ENCODE measurements around the gene GRAMD2A.
A peak's percentile ranks its signal among the peaks of the same experiment; 100 is the strongest.

Gene GRAMD2A

GRCh38 chr15:72146934-72147333 is 50.7 kb downstream of the GRAMD2A start:
- no peak for DNase-seq (ENCODE audit: low read depth)
- H3K4me3 ChIP-seq (ENCODE audit: low read depth, low read length), result no peak overlapping the region

GRCh38 chr15:72146221-72146620 is 51.4 kb downstream of the GRAMD2A start:
- H3K4me3 ChIP-seq (ENCODE audit: low read depth, low read length), result no peak overlapping the region
- DNase-seq (ENCODE audit: low read depth), result no peak

GRCh38 chr15:72141171-72142084 is 56.2 kb downstream of the GRAMD2A start:
- no peak overlapping the region for H3K4me3 ChIP-seq (ENCODE audit: low read depth, low read length)
- DNase-seq (ENCODE audit: low read depth), result no peak

- no peak for DNase-seq (ENCODE audit: low read depth)
- no peak overlapping the region for H3K4me3 ChIP-seq (ENCODE audit: low read depth, low read length)
Measured at GRCh38 chr15:72140088-72140487, 57.5 kb downstream of the GRAMD2A start.

GRCh38 chr15:72139667-72140066 is 57.9 kb downstream of the GRAMD2A start:
- DNase-seq (ENCODE audit: low read depth), result no peak
- no peak overlapping the region for H3K4me3 ChIP-seq (ENCODE audit: low read depth, low read length)

GRCh38 chr15:72136170-72137051 is 61.2 kb downstream of the GRAMD2A start:
- no peak overlapping the region for H3K4me3 ChIP-seq (ENCODE audit: low read depth, low read length)
- no peak for DNase-seq (ENCODE audit: low read depth)

GRCh38 chr15:72135719-72136118 is 61.9 kb downstream of the GRAMD2A start:
- H3K4me3 ChIP-seq (ENCODE audit: low read depth, low read length), result no peak overlapping the region
- no peak for DNase-seq (ENCODE audit: low read depth)

GRCh38 chr15:72133211-72133610 is 64.4 kb downstream of the GRAMD2A start:
- DNase-seq (ENCODE audit: low read depth), result no peak
- H3K4me3 ChIP-seq (ENCODE audit: low read depth, low read length), result no peak overlapping the region

- DNase-seq (ENCODE audit: low read depth), result no peak
- H3K4me3 ChIP-seq (ENCODE audit: low read depth, low read length), result no peak overlapping the region
Measured at GRCh38 chr15:72131922-72132321, 65.7 kb downstream of the GRAMD2A start.

GRCh38 chr15:72130272-72130671 is 67.3 kb downstream of the GRAMD2A start:
- DNase-seq (ENCODE audit: low read depth), result no peak
- no peak overlapping the region for H3K4me3 ChIP-seq (ENCODE audit: low read depth, low read length)

GRCh38 chr15:72128359-72128758 is 69.2 kb downstream of the GRAMD2A start:
- no peak for DNase-seq (ENCODE audit: low read depth)
- H3K4me3 ChIP-seq (ENCODE audit: low read depth, low read length), result no peak overlapping the region

GRCh38 chr15:72127724-72128322 is 69.8 kb downstream of the GRAMD2A start:
- no peak overlapping the region for H3K4me3 ChIP-seq (ENCODE audit: low read depth, low read length)
- no peak for DNase-seq (ENCODE audit: low read depth)

GRCh38 chr15:72124218-72124617 is 73.4 kb downstream of the GRAMD2A start:
- no peak for DNase-seq (ENCODE audit: low read depth)
- H3K4me3 ChIP-seq (ENCODE audit: low read depth, low read length), result no peak overlapping the region

GRCh38 chr15:72118017-72118978 is 79.3 kb downstream of the GRAMD2A start, which contains the start of the genes MYO9A and SENP8:
Gene MYO9A (minus strand): TSS chr15:72118150. CDS start chr15:72046563, 71,587 bp downstream.
Gene SENP8 (plus strand): TSS chr15:72118403. CDS start chr15:72139624, 21,221 bp downstream.
- DNase-seq (ENCODE audit: low read depth), result peak; percentile 92
- H3K4me3 ChIP-seq (ENCODE audit: low read depth, low read length), result peak within 1 kb of the TSS; percentile 74

- peak; percentile 41 for DNase-seq (ENCODE audit: low read depth)
- H3K4me3 ChIP-seq (ENCODE audit: low read depth, low read length), result peak overlapping the region; percentile 74
Measured at GRCh38 chr15:72117486-72118016, 80.0 kb downstream of the GRAMD2A start.

- peak overlapping the region; percentile 74 for H3K4me3 ChIP-seq (ENCODE audit: low read depth, low read length)
- DNase-seq (ENCODE audit: low read depth), result no peak
Measured at GRCh38 chr15:72116731-72117485, 80.7 kb downstream of the GRAMD2A start.

- no peak for DNase-seq (ENCODE audit: low read depth)
- no peak overlapping the region for H3K4me3 ChIP-seq (ENCODE audit: low read depth, low read length)
Measured at GRCh38 chr15:72113347-72114031, 84.1 kb downstream of the GRAMD2A start.

Data from skeletal muscle cell (primary cell).